ENCODE results near the gene CGB1. TPM values are rescaled to one million over a fixed set of nuclear protein-coding genes. Genes with fewer than 3 reads are reported as not detected.
"Not testable (repeated sequence)": the region's sequence is repeated elsewhere in the genome, so short reads cannot be mapped to it uniquely, and the experiment has no call there.

CGB1 gene
- total RNA-seq, 1 donor from 2014 or later = not detected

GRCh38 chr19:49022116-49022515 is 14.6 kb downstream of the CGB1 start:
- CTCF ChIA-PET = no interaction called here
- ATAC-seq (ENCODE audit: low read depth) = no peak
- H3K9me3 Mint-ChIP-seq = no peaks in the 10 kb centered on the region
- H3K4me1 Mint-ChIP-seq = peaks cover 32% of the 10 kb centered on the region
- H3K27me3 Mint-ChIP-seq = peaks cover 3% of the 10 kb centered on the region
- no peaks in the 10 kb centered on the region for H3K36me3 Mint-ChIP-seq (ENCODE audit: low read depth)
- no peak overlapping the region for H3K4me3 Mint-ChIP-seq
- no peak for DNase-seq
- intact Hi-C loops (cut with micrococcal nuclease) = no loop called here
- H3K27ac Mint-ChIP-seq = no peak overlapping the region
- POLR2A ChIA-PET = interaction anchor here (0.8 kb wide), 1 partner anchor 28 kb away, joined by 4 read pairs; the partner anchor contains the start of gene RUVBL2
- TF ChIP-seq, protein P1, sequence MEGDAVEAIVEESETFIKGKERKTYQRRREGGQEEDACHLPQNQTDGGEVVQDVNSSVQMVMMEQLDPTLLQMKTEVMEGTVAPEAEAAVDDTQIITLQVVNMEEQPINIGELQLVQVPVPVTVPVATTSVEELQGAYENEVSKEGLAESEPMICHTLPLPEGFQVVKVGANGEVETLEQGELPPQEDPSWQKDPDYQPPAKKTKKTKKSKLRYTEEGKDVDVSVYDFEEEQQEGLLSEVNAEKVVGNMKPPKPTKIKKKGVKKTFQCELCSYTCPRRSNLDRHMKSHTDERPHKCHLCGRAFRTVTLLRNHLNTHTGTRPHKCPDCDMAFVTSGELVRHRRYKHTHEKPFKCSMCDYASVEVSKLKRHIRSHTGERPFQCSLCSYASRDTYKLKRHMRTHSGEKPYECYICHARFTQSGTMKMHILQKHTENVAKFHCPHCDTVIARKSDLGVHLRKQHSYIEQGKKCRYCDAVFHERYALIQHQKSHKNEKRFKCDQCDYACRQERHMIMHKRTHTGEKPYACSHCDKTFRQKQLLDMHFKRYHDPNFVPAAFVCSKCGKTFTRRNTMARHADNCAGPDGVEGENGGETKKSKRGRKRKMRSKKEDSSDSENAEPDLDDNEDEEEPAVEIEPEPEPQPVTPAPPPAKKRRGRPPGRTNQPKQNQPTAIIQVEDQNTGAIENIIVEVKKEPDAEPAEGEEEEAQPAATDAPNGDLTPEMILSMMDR (IDR thresholded peaks at IDR 0.05) = no peak

DNA sequence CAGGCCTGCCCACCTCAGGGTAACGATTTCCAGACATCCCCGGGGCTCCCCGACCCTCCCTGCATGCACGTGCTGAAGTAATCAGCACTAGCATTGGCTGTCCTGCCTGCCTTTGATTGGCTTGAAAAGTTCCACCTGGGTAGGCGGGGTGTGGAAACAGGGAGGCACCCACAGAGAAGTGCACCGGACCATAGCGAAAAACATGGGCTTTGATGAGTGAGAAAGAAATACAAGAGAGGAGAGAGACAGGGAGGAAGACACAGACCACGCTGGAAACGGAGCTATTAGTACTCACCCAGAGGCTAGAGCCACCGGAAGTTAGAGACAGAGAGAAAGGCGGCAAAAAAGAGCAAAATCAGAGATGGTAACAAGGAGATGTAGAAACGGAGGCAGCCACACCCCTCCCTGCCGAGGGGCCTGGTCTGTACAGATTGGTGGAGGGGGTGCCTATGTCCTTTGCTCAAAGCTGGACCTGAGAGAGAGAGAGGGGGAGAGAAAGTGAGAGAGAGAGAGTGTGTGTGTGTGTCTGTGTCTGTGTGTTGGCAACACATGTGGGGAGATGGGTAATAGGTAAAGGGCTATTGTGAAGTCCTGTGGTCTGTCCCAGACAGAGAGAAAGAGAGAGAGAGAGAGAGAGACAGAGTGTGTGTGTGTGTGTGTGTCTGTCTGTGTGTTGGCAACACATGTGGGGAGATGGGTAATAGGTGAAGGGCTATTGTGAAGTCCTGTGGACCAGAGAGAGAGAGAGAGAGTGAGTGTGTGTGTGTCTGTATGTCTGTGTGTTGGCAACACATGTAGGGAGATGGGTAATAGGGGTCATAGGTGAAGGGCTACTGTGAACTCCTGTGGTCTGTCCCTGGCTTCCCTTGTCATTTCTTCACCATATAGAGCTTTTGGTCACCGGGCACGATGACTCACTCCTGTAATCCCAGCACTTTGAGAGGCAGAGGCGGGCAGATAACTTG is 15.5 kb downstream of the CGB1 start:
- intact Hi-C loops (cut with micrococcal nuclease) = no loop called here
- no peak for DNase-seq
- no peaks in the 10 kb centered on the region for H3K36me3 Mint-ChIP-seq (ENCODE audit: low read depth)
- TF ChIP-seq, protein P1 (IDR thresholded peaks at IDR 0.05) = no peak
- no peak for ATAC-seq (ENCODE audit: low read depth)
- H3K4me1 Mint-ChIP-seq = peaks cover 32% of the 10 kb centered on the region
- H3K27ac Mint-ChIP-seq = no peak overlapping the region
- ChIA-PET POLR2A (interaction anchor here (0.5 to 1.0 kb wide), 4 partner anchors 23 to 102 kb away, joined by 3 to 7 read pairs (median 4); partner anchors contain the start of genes GYS1 and RUVBL2), CTCF (no interaction called here)
- peaks cover 3% of the 10 kb centered on the region for H3K27me3 Mint-ChIP-seq
- H3K9me3 Mint-ChIP-seq = no peaks in the 10 kb centered on the region
- no peak overlapping the region for H3K4me3 Mint-ChIP-seq

GRCh38 chr19:49020342-49020741 is 16.4 kb downstream of the CGB1 start:
- peaks cover 3% of the 10 kb centered on the region for H3K27me3 Mint-ChIP-seq
- CTCF ChIA-PET = interaction anchor here (2.6 kb wide), 1 partner anchor 21 kb away, joined by 8 read pairs; no protein-coding TSS in a partner anchor
- DNase-seq (no peak), ATAC-seq (ENCODE audit: low read depth) (no peak)
- H3K4me3 Mint-ChIP-seq = no peak overlapping the region
- H3K9me3 Mint-ChIP-seq = no peaks in the 10 kb centered on the region
- peaks cover 32% of the 10 kb centered on the region for H3K4me1 Mint-ChIP-seq
- intact Hi-C loops (cut with micrococcal nuclease) = no loop called here
- POLR2A ChIA-PET = interaction anchor here (0.5 to 1.3 kb wide), 4 partner anchors 27 to 740 kb away, joined by 3 to 5 read pairs (median 4); partner anchors contain the start of genes GYS1 and RUVBL2
- H3K27ac Mint-ChIP-seq = no peak overlapping the region
- TF ChIP-seq, protein P1 (IDR thresholded peaks at IDR 0.05) = no peak
- H3K36me3 Mint-ChIP-seq (ENCODE audit: low read depth) = peaks cover 8% of the 10 kb centered on the region

- CTCF ChIA-PET = interaction anchor here (0.6 to 2.6 kb wide), 4 partner anchors 20 to 1156 kb away, joined by 3 to 8 read pairs (median 3); partner anchors contain the start of genes LIN7B and RUVBL2
- Mint-ChIP-seq H3K4me1 (peaks cover 32% of the 10 kb centered on the region), H3K36me3 (ENCODE audit: low read depth) (peaks cover 15% of the 10 kb centered on the region), H3K27me3 (peaks cover 3% of the 10 kb centered on the region), H3K27ac (no peak overlapping the region), H3K4me3 (peak overlapping the region; percentile 87), H3K9me3 (no peaks in the 10 kb centered on the region)
- POLR2A ChIA-PET = interaction anchor here (0.6 to 1.3 kb wide), 4 partner anchors 11 to 469 kb away, joined by 3 to 4 read pairs (median 3); partner anchors contain the start of genes GYS1 and RUVBL2
- TF ChIP-seq, protein P1 (IDR thresholded peaks at IDR 0.05) = no peak
- ATAC-seq (ENCODE audit: low read depth) (peak; percentile 63), DNase-seq (peak; percentile 69)
- intact Hi-C loops (cut with micrococcal nuclease) = loop anchor here (2.0 to 5.0 kb wide), 3 partner anchors 27 to 433 kb away; partner anchors contain the start of genes ALDH16A1, CGB7, GYS1 and PIH1D1
Measured at GRCh38 chr19:49019242-49019932, 17.3 kb downstream of the CGB1 start.

DNA sequence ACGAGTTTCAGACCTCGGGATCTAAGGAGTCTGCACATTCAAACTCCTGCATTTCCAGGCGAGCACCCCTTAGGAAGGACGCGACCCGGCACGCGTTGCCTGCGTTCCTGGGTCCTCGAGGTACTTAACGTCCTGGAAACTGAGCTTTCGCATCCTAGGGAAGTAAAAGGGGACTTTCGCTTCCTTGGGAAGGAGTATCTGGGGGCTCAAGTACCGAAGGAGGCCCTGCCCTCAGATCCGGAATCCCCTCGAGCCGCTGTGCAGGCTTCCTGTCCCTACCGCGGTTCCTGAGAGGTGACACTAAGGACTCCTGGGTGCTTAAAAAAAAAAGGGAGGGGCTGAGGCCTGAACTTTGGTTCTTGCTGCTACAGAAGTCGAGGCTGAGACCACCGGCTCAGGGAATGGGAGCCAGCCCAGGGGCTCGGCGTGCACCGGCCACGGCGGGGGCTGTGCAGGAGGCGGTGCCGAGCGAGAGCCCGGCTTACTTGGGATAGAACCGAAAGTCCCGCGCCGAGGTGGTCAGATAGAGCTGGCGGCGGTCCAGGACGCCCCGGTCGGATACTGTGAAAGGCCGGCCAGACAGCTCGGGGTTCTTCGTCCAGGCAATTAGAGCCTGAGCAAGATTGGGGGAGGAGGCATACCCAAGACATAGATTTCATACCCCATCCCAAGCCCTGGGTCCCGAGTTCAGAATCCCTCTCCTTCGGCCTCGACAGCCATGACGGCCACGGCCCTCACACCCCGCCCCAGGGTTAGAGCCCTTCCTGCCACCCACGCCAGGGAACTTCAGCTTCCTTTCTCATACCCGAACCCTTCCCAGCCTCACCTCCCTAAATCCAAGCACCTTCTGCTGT is 18.1 kb downstream of the CGB1 start:
- not testable (repeated sequence) for H3K27me3 Mint-ChIP-seq; H3K27ac Mint-ChIP-seq; ATAC-seq (ENCODE audit: low read depth); H3K9me3 Mint-ChIP-seq; DNase-seq
- POLR2A ChIA-PET = interaction anchor here (0.6 to 1.3 kb wide), 5 partner anchors 25 to 832 kb away, joined by 3 to 6 read pairs (median 3); partner anchors contain the start of genes GYS1 and RUVBL2
- intact Hi-C loops (cut with micrococcal nuclease) = loop anchor here (2.0 to 5.0 kb wide), 3 partner anchors 26 to 434 kb away; partner anchors contain the start of genes ALDH16A1, CGB7, GYS1 and PIH1D1
- Mint-ChIP-seq H3K36me3 (ENCODE audit: low read depth) (peaks cover 23% of the 10 kb centered on the region), H3K4me1 (peaks cover 32% of the 10 kb centered on the region), H3K4me3 (peak overlapping the region; percentile 87)
- CTCF ChIA-PET = interaction anchor here (0.6 to 2.6 kb wide), 4 partner anchors 19 to 1155 kb away, joined by 3 to 8 read pairs (median 4); partner anchors contain the start of genes LIN7B and RUVBL2
